HCT116 (cell line): ENCODE measurements around the gene MMP10. TPM values are rescaled to one million over a fixed set of nuclear protein-coding genes. Genes with fewer than 3 reads are reported as not detected.

Source experiments
- ATAC-seq: fragments of 200-7000 bp; cut with Tn5 transposase; 2 replicates; pipeline ENCODE4 v1.9.1; 2020; ENCODE audit warnings: mild to moderate bottlenecking, moderate library complexity
- BruUV-seq: library from RNA; stranded (reverse); fragments of 400-500 nt; replicated peaks from 2 replicates; lab custom pipeline; 2021; lab: Mats Ljungman, UMichigan
- CTCF ChIA-PET: fragments of 300-600 bp; sonication (Branson Sonifier 250); formaldehyde crosslinking; loops from one replicate; lab custom pipeline; 2021; ENCODE audit warnings: antibody characterized with exemption; lab: Charles Lee
- POLR2A ChIA-PET: fragments of 300-600, 350-600 bp; sonication (Branson Sonifier 250); formaldehyde crosslinking; loops from one replicate; lab custom pipeline; 2021; ENCODE audit warnings: antibody characterized with exemption; lab: Charles Lee
- RAD21 ChIA-PET, 2 experiments: fragments of 300-600 bp; sonication (Branson Sonifier 250); formaldehyde crosslinking; loops; one replicate each; lab custom pipeline; 2023; ENCODE audit warnings: low total read pairs in 2 of 2; ENCODE audit not compliant: uncharacterized antibody in 2 of 2, unreplicated experiment in 2 of 2, low non-redundant PET in 1 of 2; lab: Charles Lee
- DNase-seq: peaks from one replicate; pipeline ENCODE4 v3.0.0-alpha.2; 2010; ENCODE audit warnings: low read depth, low spot score
- H2AFZ ChIP-seq: fragments of 200-600 bp; shearing (Covaris generic), sonication (generic); 2 replicates; pipeline ENCODE4 v1.6.1; 2017; ENCODE audit warnings: low read depth, mixed run types, mixed read lengths, antibody characterized with exemption, low read length; ENCODE audit not compliant: poor library complexity, severe bottlenecking
- H3K27ac ChIP-seq: 2 replicates; pipeline ENCODE4 v1.5.1; 2012; ENCODE audit warnings: low read depth, low read length
- H3K27me3 ChIP-seq: fragments of 200-600 bp; sonication (generic); 2 replicates; pipeline ENCODE4 v1.6.1; 2016; ENCODE audit warnings: mixed run types, low read length, mixed read lengths; ENCODE audit not compliant: insufficient read depth
- H3K36me3 ChIP-seq, 2 experiments: fragments of 200-500 bp in 1 of 2; fragments of 200-600 bp in 1 of 2; sonication (Bioruptor generic) in 1 of 2; sonication (generic) in 1 of 2; 2 replicates each; pipeline versions ENCODE4 v1.5.1 to v1.6.1; 2014 to 2016; ENCODE audit warnings: low read length in 2 of 2, inconsistent platforms in 1 of 2, mixed read lengths in 1 of 2, mixed run types in 1 of 2; ENCODE audit not compliant: insufficient read depth in 2 of 2, control insufficient read depth in 1 of 2
- H3K4me1 ChIP-seq, 2 experiments: fragments of 200-600 bp in 1 of 2; sonication (generic) in 1 of 2; 2 replicates each; pipeline versions ENCODE4 v1.5.1 to v1.6.1; 2012 to 2017; ENCODE audit warnings: low read length in 2 of 2, inconsistent platforms in 1 of 2, mild to moderate bottlenecking in 1 of 2, mixed read lengths in 1 of 2, mixed run types in 1 of 2, moderate library complexity in 1 of 2; ENCODE audit not compliant: insufficient read depth in 2 of 2, control insufficient read depth in 1 of 2
- H3K4me2 ChIP-seq: fragments of 200-600 bp; sonication (generic); 2 replicates; pipeline ENCODE4 v1.6.1; 2017; ENCODE audit warnings: mixed run types, low read length, mixed read lengths
- H3K4me3 ChIP-seq, 2 experiments: fragments of 200-600 bp in 1 of 2; sonication (generic) in 1 of 2; replicated peaks in 1 of 2; 2 replicates each; pipeline ENCODE4 v1.5.1; 2011 to 2016; ENCODE audit warnings: low read length in 2 of 2, control low read depth in 1 of 2, low read depth in 1 of 2, mild to moderate bottlenecking in 1 of 2, mixed read lengths in 1 of 2, mixed run types in 1 of 2
- H3K79me2 ChIP-seq: fragments of 200-600 bp; sonication (generic); 2 replicates; pipeline ENCODE4 v1.6.1; 2017; ENCODE audit warnings: mild to moderate bottlenecking, mixed run types, low read length, moderate library complexity, mixed read lengths; ENCODE audit not compliant: insufficient read depth
- H3K9ac ChIP-seq: fragments of 200-600 bp; sonication (generic); 2 replicates; pipeline ENCODE4 v1.6.1; 2016; ENCODE audit warnings: low read length, mixed read lengths
- H3K9me2 ChIP-seq: fragments of 200-600 bp; sonication (generic), shearing (Covaris generic); 2 replicates; pipeline ENCODE4 v1.6.1; 2017; ENCODE audit warnings: mixed run types, mild to moderate bottlenecking, moderate library complexity; ENCODE audit not compliant: insufficient read depth
- H3K9me3 ChIP-seq, 2 experiments: fragments of 200-500 bp in 1 of 2; fragments of 200-600 bp in 1 of 2; sonication (Bioruptor generic) in 1 of 2; sonication (generic) in 1 of 2; 2 replicates each; pipeline ENCODE4 v1.6.1; 2014 to 2017; ENCODE audit warnings: low read length in 2 of 2, mixed read lengths in 2 of 2, inconsistent platforms in 1 of 2, low read depth in 1 of 2, mild to moderate bottlenecking in 1 of 2, mixed run types in 1 of 2, moderate library complexity in 1 of 2; ENCODE audit not compliant: control insufficient read depth in 1 of 2, insufficient read depth in 1 of 2
- H4K20me1 ChIP-seq: fragments of 200-600 bp; sonication (generic), shearing (Covaris generic); 2 replicates; pipeline ENCODE4 v1.6.1; 2017; ENCODE audit warnings: mixed run types, mild to moderate bottlenecking, moderate library complexity; ENCODE audit not compliant: insufficient read depth
- CBX3 ChIP-seq: IDR thresholded peaks from 2 replicates; pipeline ENCODE4 v1.6.1; 2012; ENCODE audit warnings: low read depth
- EGR1 ChIP-seq: IDR thresholded peaks from 2 replicates; pipeline ENCODE4 v1.6.1; 2012; ENCODE audit warnings: low read depth
- ELF1 ChIP-seq: IDR thresholded peaks from 2 replicates; pipeline ENCODE4 v1.6.1; 2012; ENCODE audit warnings: low read depth, borderline replicate concordance
- EZH2 ChIP-seq: fragments of 200-600 bp; sonication (generic); IDR thresholded peaks from 2 replicates; pipeline ENCODE4 v1.6.1; 2017; ENCODE audit warnings: antibody characterized with exemption, mixed run types
- EZH2phosphoT487 ChIP-seq: fragments of 200-600 bp; IDR thresholded peaks from 2 replicates; pipeline ENCODE4 v1.6.1; 2018; ENCODE audit warnings: antibody characterized with exemption, borderline replicate concordance
- FOSL1 ChIP-seq: IDR thresholded peaks from 2 replicates; pipeline ENCODE4 v1.6.1; 2012; ENCODE audit warnings: low read depth
- JUND ChIP-seq: IDR thresholded peaks from 2 replicates; pipeline ENCODE4 v1.6.1; 2012
- POLR2A ChIP-seq: IDR thresholded peaks from 2 replicates; pipeline ENCODE4 v1.7.0; 2011; ENCODE audit warnings: borderline replicate concordance; ENCODE audit not compliant: insufficient read depth, insufficient read length; ENCODE audit errors: extremely low read depth
- POLR2AphosphoS5 ChIP-seq: IDR thresholded peaks from 2 replicates; pipeline ENCODE4 v1.6.1; 2011; ENCODE audit warnings: mild to moderate bottlenecking, low read depth, low read length, moderate library complexity
- RAD21 ChIP-seq: IDR thresholded peaks from 2 replicates; pipeline ENCODE4 v1.6.1; 2012; ENCODE audit warnings: low read depth, mild to moderate bottlenecking
- SIN3A ChIP-seq: IDR thresholded peaks from 2 replicates; pipeline ENCODE4 v1.6.1; 2012; ENCODE audit warnings: low read depth
- SP1 ChIP-seq: IDR thresholded peaks from 2 replicates; pipeline ENCODE4 v1.6.1; 2012; ENCODE audit warnings: low read depth
- TCF7L2 ChIP-seq: IDR thresholded peaks from 2 replicates; pipeline ENCODE4 v1.7.0; 2011; ENCODE audit warnings: borderline replicate concordance, inconsistent platforms; ENCODE audit not compliant: insufficient read depth, insufficient read length; ENCODE audit errors: extremely low read depth
- YY1 ChIP-seq: IDR thresholded peaks from 2 replicates; pipeline ENCODE4 v1.6.1; 2011; ENCODE audit warnings: low read length, low read depth, moderate library complexity, mild to moderate bottlenecking; ENCODE audit not compliant: insufficient replicate concordance; ENCODE audit errors: extremely low read depth
- ZFX ChIP-seq: fragments of 450-650 bp; IDR thresholded peaks from 2 replicates; pipeline ENCODE4 v1.6.1; 2017
- ZNF274 ChIP-seq: fragments of 200-500 bp; sonication (Bioruptor generic); IDR thresholded peaks from 2 replicates; pipeline ENCODE4 v1.6.1; 2014; ENCODE audit warnings: mild to moderate bottlenecking, low read depth, low read length, inconsistent platforms
- intact Hi-C: fragments of 100-400 bp; cut with micrococcal nuclease; formaldehyde crosslinking; loops from 2 replicates; pipeline ENCODE4 v1.10.0; 2022
- total RNA-seq: library from RNA; stranded (reverse); gene quantifications from one replicate; pipeline ENCODE4 v1.2.1, GENCODE V29; 2021; ENCODE audit not compliant: unreplicated experiment
- TF ChIP-seq, protein P1 (sequence below), 3 experiments: fragments of 200-600 bp in 1 of 3; sonication (generic) in 1 of 3; IDR thresholded peaks in 2 of 3; conservative IDR thresholded peaks in 1 of 3; 2 replicates each; pipeline ENCODE4 v1.5.1; 2012 to 2017; ENCODE audit warnings: low read depth in 2 of 3, low read length in 2 of 3, antibody characterized with exemption in 1 of 3, borderline replicate concordance in 1 of 3, control low read depth in 1 of 3, mild to moderate bottlenecking in 1 of 3, mixed read lengths in 1 of 3, mixed run types in 1 of 3, moderate library complexity in 1 of 3; ENCODE audit not compliant: insufficient read depth in 1 of 3
- TF ChIP-seq, protein P2 (sequence below): IDR thresholded peaks from 2 replicates; pipeline ENCODE4 v1.6.1; 2012
- TF ChIP-seq, protein P3 (sequence below): IDR thresholded peaks from 2 replicates; pipeline ENCODE4 v1.6.1; 2011; ENCODE audit warnings: mild to moderate bottlenecking, low read length, moderate library complexity; ENCODE audit not compliant: insufficient replicate concordance; ENCODE audit errors: extremely low read depth

The MMP10 gene
- total RNA-seq, 1 experiment from 2014 or later = not detected

GRCh38 chr11:102776454-102776853, 4.0 kb downstream of the MMP10 start:
- H3K9me2 ChIP-seq = no peaks in the 10 kb centered on the region
- ATAC-seq (no peak), DNase-seq (no peak)
- H3K79me2 ChIP-seq = no peaks in the 10 kb centered on the region
- peaks cover 0 to 6% of the 10 kb centered on the region in 2 experiments; a peak in 1 of 4 replicates for H3K4me1 ChIP-seq
- CTCF ChIA-PET = no interaction called here
- no peaks in the 10 kb centered on the region for H3K36me3 ChIP-seq
- H2AFZ ChIP-seq = peak overlapping the region; percentile 20
- no peaks in the 10 kb centered on the region for H3K27me3 ChIP-seq
- intact Hi-C loops = no loop called here
- H3K4me3 ChIP-seq = no peak overlapping the region
- RAD21 ChIA-PET = no interaction called here
- no peak overlapping the region for H3K4me2 ChIP-seq
- H3K9ac ChIP-seq = no peak overlapping the region
- TF ChIP-seq EZH2 (no peak), TCF7L2 (no peak), YY1 (no peak), ZNF274 (no peak), EGR1 (no peak), ELF1 (no peak), POLR2A (no peak), FOSL1 (no peak), JUND (no peak), CBX3 (no peak), SP1 (no peak), SIN3A (no peak), RAD21 (no peak), ZFX (no peak), EZH2phosphoT487 (no peak), POLR2AphosphoS5 (no peak)
- TF ChIP-seq, protein P1, sequence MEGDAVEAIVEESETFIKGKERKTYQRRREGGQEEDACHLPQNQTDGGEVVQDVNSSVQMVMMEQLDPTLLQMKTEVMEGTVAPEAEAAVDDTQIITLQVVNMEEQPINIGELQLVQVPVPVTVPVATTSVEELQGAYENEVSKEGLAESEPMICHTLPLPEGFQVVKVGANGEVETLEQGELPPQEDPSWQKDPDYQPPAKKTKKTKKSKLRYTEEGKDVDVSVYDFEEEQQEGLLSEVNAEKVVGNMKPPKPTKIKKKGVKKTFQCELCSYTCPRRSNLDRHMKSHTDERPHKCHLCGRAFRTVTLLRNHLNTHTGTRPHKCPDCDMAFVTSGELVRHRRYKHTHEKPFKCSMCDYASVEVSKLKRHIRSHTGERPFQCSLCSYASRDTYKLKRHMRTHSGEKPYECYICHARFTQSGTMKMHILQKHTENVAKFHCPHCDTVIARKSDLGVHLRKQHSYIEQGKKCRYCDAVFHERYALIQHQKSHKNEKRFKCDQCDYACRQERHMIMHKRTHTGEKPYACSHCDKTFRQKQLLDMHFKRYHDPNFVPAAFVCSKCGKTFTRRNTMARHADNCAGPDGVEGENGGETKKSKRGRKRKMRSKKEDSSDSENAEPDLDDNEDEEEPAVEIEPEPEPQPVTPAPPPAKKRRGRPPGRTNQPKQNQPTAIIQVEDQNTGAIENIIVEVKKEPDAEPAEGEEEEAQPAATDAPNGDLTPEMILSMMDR (IDR thresholded peaks at IDR 0.05 in 2 of 3, conservative IDR thresholded peaks at IDR 0.05 in 1 of 3; ENCODE audit: borderline replicate concordance in 1 of 3, insufficient read depth in 1 of 3, low read depth in 2 of 3, low read length in 2 of 3) = no peak
- TF ChIP-seq, protein P2, sequence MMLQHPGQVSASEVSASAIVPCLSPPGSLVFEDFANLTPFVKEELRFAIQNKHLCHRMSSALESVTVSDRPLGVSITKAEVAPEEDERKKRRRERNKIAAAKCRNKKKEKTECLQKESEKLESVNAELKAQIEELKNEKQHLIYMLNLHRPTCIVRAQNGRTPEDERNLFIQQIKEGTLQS = no peak
- TF ChIP-seq, protein P3, sequence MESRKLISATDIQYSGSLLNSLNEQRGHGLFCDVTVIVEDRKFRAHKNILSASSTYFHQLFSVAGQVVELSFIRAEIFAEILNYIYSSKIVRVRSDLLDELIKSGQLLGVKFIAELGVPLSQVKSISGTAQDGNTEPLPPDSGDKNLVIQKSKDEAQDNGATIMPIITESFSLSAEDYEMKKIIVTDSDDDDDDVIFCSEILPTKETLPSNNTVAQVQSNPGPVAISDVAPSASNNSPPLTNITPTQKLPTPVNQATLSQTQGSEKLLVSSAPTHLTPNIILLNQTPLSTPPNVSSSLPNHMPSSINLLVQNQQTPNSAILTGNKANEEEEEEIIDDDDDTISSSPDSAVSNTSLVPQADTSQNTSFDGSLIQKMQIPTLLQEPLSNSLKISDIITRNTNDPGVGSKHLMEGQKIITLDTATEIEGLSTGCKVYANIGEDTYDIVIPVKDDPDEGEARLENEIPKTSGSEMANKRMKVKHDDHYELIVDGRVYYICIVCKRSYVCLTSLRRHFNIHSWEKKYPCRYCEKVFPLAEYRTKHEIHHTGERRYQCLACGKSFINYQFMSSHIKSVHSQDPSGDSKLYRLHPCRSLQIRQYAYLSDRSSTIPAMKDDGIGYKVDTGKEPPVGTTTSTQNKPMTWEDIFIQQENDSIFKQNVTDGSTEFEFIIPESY = no peak
- H3K27ac ChIP-seq = no peak overlapping the region
- no peaks in the 10 kb centered on the region for H3K9me3 ChIP-seq
- no peaks in the 10 kb centered on the region for H4K20me1 ChIP-seq
- POLR2A ChIA-PET = no interaction called here
- no TSS peak for BruUV-seq
